GM19035 (cell line): ENCODE measurements around the gene RGS7.
"Not testable (repeated sequence)": the region's sequence is repeated elsewhere in the genome, so short reads cannot be mapped to it uniquely, and the experiment has no call there.

Source experiments
- ATAC-seq: cut with Tn5 transposase; IDR thresholded peaks from one replicate; pipeline ENCODE4 v1.9.1; 2021; ENCODE audit not compliant: unreplicated experiment

RGS7 gene

GRCh38 chr1:240936911-240937668, 419.9 kb downstream of the RGS7 start:
- ATAC-seq = no peak

- no peak for ATAC-seq
Measured at GRCh38 chr1:240935920-240936319, 421.1 kb downstream of the RGS7 start.

GRCh38 chr1:240931031-240931430, 426.0 kb downstream of the RGS7 start:
- ATAC-seq = no peak

- no peak for ATAC-seq
Measured at GRCh38 chr1:240928265-240928664, 428.7 kb downstream of the RGS7 start.

- no peak for ATAC-seq
Measured at GRCh38 chr1:240927821-240928220, 429.2 kb downstream of the RGS7 start.

- ATAC-seq = no peak
Measured at GRCh38 chr1:240925273-240925672, 431.7 kb downstream of the RGS7 start.

- no peak for ATAC-seq
Measured at GRCh38 chr1:240917976-240918375, 439.0 kb downstream of the RGS7 start.

GRCh38 chr1:240914506-240914905, 442.5 kb downstream of the RGS7 start:
- ATAC-seq = no peak

GRCh38 chr1:240912821-240913220, 444.2 kb downstream of the RGS7 start:
- no peak for ATAC-seq

GRCh38 chr1:240909701-240910457, 447.1 kb downstream of the RGS7 start:
- peak; percentile 50 for ATAC-seq

GRCh38 chr1:240906477-240906876, 450.5 kb downstream of the RGS7 start:
- ATAC-seq = no peak

GRCh38 chr1:240905225-240905765, 451.7 kb downstream of the RGS7 start:
- no peak for ATAC-seq

GRCh38 chr1:240895424-240895823, 461.6 kb downstream of the RGS7 start:
- ATAC-seq = not testable (repeated sequence)

- ATAC-seq = no peak
Measured at GRCh38 chr1:240888787-240889048, 468.3 kb downstream of the RGS7 start.

- ATAC-seq = peak; percentile 69
Measured at GRCh38 chr1:240888039-240888786, 468.8 kb downstream of the RGS7 start.

- no peak for ATAC-seq
Measured at GRCh38 chr1:240883490-240883889, 473.5 kb downstream of the RGS7 start.

- ATAC-seq = not testable (repeated sequence)
Measured at GRCh38 chr1:240882656-240883308, 474.2 kb downstream of the RGS7 start.

- no peak for ATAC-seq
Measured at GRCh38 chr1:240878631-240879030, 478.4 kb downstream of the RGS7 start.

- ATAC-seq = no peak
Measured at GRCh38 chr1:240877605-240878004, 479.4 kb downstream of the RGS7 start.

GRCh38 chr1:240876071-240876470, 480.9 kb downstream of the RGS7 start:
- no peak for ATAC-seq

- no peak for ATAC-seq
Measured at GRCh38 chr1:240869071-240869470, 487.9 kb downstream of the RGS7 start.
